ENCODE results near the gene FBXO21. TPM values are rescaled to one million over a fixed set of nuclear protein-coding genes. Genes with fewer than 3 reads are reported as not detected.
"Not testable (repeated sequence)": the region's sequence is repeated elsewhere in the genome, so short reads cannot be mapped to it uniquely, and the experiment has no call there.

The FBXO21 gene
- total and polyA plus RNA-seq, 8 donors = 31.3 to 52.4 (median 50.2) TPM

DNA sequence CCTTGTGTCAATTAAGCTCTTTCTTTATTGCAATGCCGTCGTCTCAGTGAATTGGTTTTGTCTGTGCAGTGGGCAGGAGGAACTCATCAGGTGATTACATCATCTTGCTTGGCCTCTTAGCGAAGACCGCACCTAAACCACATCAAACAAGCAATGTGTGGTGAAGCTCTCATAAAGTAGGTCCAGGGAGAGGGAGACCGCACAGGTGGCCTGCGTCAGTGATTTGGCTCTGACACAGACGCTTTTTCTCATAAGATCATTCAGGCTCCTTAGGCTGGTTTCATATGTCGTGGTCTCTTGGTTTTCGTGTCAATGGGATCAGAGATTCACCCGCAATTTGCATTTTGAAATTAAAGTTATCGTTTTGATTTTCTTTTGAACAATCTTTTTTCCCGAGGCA, 84.4 kb downstream of the FBXO21 start:
- H3K36me3 ChIP-seq = no peaks in the 10 kb centered on the region
- no peaks in the 10 kb centered on the region for H3K4me1 ChIP-seq
- TF ChIP-seq, protein P1, sequence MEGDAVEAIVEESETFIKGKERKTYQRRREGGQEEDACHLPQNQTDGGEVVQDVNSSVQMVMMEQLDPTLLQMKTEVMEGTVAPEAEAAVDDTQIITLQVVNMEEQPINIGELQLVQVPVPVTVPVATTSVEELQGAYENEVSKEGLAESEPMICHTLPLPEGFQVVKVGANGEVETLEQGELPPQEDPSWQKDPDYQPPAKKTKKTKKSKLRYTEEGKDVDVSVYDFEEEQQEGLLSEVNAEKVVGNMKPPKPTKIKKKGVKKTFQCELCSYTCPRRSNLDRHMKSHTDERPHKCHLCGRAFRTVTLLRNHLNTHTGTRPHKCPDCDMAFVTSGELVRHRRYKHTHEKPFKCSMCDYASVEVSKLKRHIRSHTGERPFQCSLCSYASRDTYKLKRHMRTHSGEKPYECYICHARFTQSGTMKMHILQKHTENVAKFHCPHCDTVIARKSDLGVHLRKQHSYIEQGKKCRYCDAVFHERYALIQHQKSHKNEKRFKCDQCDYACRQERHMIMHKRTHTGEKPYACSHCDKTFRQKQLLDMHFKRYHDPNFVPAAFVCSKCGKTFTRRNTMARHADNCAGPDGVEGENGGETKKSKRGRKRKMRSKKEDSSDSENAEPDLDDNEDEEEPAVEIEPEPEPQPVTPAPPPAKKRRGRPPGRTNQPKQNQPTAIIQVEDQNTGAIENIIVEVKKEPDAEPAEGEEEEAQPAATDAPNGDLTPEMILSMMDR (IDR thresholded peaks at IDR 0.05) = no peak
- ATAC-seq = peak; percentile 84
- intact Hi-C loops (cut with DNase I) = no loop called here
- H3K4me3 ChIP-seq = no peak overlapping the region
- DNase-seq = peak in 1 of 4 donors; percentile 45
- no peaks in the 10 kb centered on the region for H3K9me3 ChIP-seq
- H3K27ac ChIP-seq = no peak overlapping the region
- peaks cover 0 to 2% of the 10 kb centered on the region in 2 donors for H3K27me3 ChIP-seq

GRCh38 chr12:117104003-117104402, 86.3 kb downstream of the FBXO21 start:
- H3K4me1 ChIP-seq; H3K9me3 ChIP-seq; DNase-seq; intact Hi-C loops (cut with DNase I); H3K36me3 ChIP-seq; ATAC-seq; H3K4me3 ChIP-seq; H3K27ac ChIP-seq: not testable (repeated sequence)
- H3K27me3 ChIP-seq = peaks cover 9 to 21% of the 10 kb centered on the region in 2 donors

- TF ChIP-seq, protein P1 (IDR thresholded peaks at IDR 0.05) = no peak
- Histone ChIP-seq H3K4me3 (no peak overlapping the region), H3K27ac (no peak overlapping the region), H3K9me3 (no peaks in the 10 kb centered on the region), H3K27me3 (peaks cover 21 to 33% of the 10 kb centered on the region in 2 donors), H3K36me3 (no peaks in the 10 kb centered on the region), H3K4me1 (peaks cover 0 to 21% of the 10 kb centered on the region in 2 donors)
- ATAC-seq (no peak), DNase-seq (no peak)
- intact Hi-C loops (cut with DNase I) = no loop called here
These were observed 87.5 kb downstream of the FBXO21 start for GRCh38 chr12:117102800-117103181.

- H3K27me3 ChIP-seq = peaks cover 24 to 40% of the 10 kb centered on the region in 2 donors
- H3K36me3 ChIP-seq = no peaks in the 10 kb centered on the region
- H3K4me1 ChIP-seq = peaks cover 0 to 26% of the 10 kb centered on the region in 2 donors
- no peak for ATAC-seq
- no peak overlapping the region for H3K4me3 ChIP-seq
- intact Hi-C loops (cut with DNase I) = no loop called here
- no peak overlapping the region for H3K27ac ChIP-seq
- DNase-seq = no peak
- TF ChIP-seq, protein P1 (IDR thresholded peaks at IDR 0.05) = no peak
- no peaks in the 10 kb centered on the region for H3K9me3 ChIP-seq
These were observed 88.1 kb downstream of the FBXO21 start for GRCh38 chr12:117101953-117102799.

DNA sequence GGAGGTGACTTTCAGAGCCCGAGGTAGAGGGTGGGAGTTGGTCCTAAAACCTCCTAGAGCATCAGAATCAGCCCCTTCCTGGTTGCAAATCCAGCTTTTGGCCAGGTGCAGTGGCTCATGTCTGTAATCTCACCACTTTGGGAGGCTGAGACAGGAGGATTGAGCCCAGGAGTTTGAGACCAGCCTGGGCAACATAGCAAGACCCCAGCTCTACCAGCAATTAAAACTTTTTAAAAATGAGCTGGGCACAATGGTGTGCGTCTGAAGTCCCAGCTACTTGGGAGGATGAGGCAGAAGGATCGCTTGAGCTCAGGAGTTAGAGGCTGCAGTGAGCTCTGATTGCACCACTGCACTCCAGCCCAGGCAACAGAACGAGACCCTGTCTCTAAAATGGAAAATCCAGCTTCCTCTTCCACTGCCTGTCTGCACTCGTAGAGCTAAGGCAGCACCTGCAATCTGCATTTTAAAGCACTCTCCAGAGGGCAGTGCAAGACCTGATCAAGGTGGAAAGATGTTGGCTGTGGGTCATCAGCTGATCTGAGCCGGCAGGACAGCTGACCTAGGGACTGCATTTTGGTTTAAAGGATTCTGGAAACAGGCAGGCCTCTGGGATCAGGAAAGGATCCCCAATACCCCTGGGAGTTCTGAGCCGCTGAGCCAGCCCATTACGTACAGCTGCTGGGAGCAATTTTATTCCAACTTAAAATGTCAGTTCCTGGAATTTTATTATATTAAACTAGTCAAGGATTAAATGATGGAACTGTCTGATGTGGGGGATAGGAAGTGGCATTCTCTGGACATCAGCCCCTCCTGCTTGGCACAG, 89.2 kb downstream of the FBXO21 start:
- peaks cover 0 to 29% of the 10 kb centered on the region in 2 donors for H3K4me1 ChIP-seq
- intact Hi-C loops (cut with DNase I) = no loop called here
- no peaks in the 10 kb centered on the region for H3K36me3 ChIP-seq
- no peak overlapping the region for H3K4me3 ChIP-seq
- H3K27ac ChIP-seq = no peak overlapping the region
- no peak for DNase-seq
- TF ChIP-seq, protein P1 (IDR thresholded peaks at IDR 0.05) = no peak
- no peaks in the 10 kb centered on the region for H3K9me3 ChIP-seq
- peaks cover 24 to 51% of the 10 kb centered on the region in 2 donors for H3K27me3 ChIP-seq
- ATAC-seq = no peak
